Right atrium auricular region (tissue), 2 donors: ENCODE measurements around the gene DNAJB6. TPM values are rescaled to one million over a fixed set of nuclear protein-coding genes. Genes with fewer than 3 reads are reported as not detected.

Experiments used
- DNase-seq: peaks from one replicate; pipeline ENCODE4 v3.0.0-alpha.2; 2019; ENCODE audit warnings: low spot score
- H3K27ac ChIP-seq, 2 donors: fragments of 200-600 bp; sonication (generic); 1 replicate in 1 of 2; 2 replicates in 1 of 2; pipeline ENCODE4 v1.5.1; 2016 to 2019
- H3K27me3 ChIP-seq, 2 donors: fragments of 200-600 bp; sonication (generic); one replicate each; pipeline versions ENCODE4 v1.5.1 to v1.6.0; 2017 to 2019
- H3K36me3 ChIP-seq: fragments of 200-600 bp; sonication (generic); one replicate; pipeline ENCODE4 v1.5.1; 2016
- H3K4me1 ChIP-seq, 2 donors: fragments of 200-600 bp; sonication (generic); one replicate each; pipeline versions ENCODE4 v1.5.1 to v1.6.0; 2017 to 2019
- H3K4me3 ChIP-seq, 2 donors: fragments of 200-600 bp; sonication (generic); 1 replicate in 1 of 2; 2 replicates in 1 of 2; pipeline ENCODE4 v1.5.1; 2017 to 2019; ENCODE audit warnings: mild to moderate bottlenecking in 1 of 2, moderate library complexity in 1 of 2
- H3K9me3 ChIP-seq, 2 donors: fragments of 200-600 bp; sonication (generic); one replicate each; pipeline ENCODE4 v1.5.1; 2019
- total RNA-seq, 2 donors: library from RNA; depleted of rRNA; stranded (reverse); fragments of >200 nt; gene quantifications; one replicate each; pipeline ENCODE4 v1.1.0, GENCODE V29; 2016
- TF ChIP-seq, protein P1 (sequence below), 2 donors: fragments of 200-600 bp; sonication (generic); IDR thresholded peaks; one replicate each; pipeline ENCODE4 v1.5.1; 2019; ENCODE audit warnings: antibody characterized with exemption in 2 of 2

DNAJB6 gene
- total RNA-seq, 2 donors from 2014 or later = 134 to 137 TPM

DNA sequence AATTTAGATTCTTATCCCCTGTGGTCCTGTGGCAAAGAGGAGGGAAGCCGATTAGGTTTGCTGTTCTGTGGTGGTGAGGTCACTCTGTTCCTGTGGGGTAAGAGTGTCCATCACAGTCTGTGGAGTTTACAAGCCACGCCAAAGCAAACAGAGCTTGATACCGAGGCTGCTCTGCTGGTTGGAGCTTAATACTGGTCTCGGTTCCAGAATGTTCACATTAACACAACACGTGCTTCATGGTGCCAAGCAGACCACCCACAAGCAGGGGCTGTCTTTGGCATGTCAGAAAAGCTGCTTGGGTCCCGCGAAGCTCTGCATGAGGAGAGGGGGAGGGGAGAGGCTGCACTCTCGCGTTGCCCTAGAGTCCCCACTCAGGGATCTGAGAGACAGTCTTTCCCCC lies 47.5 kb downstream of the DNAJB6 start:
- no peak overlapping the region for H3K4me3 ChIP-seq
- peak overlapping the region; percentile 29 to 37 for H3K27ac ChIP-seq
- H3K36me3 ChIP-seq = peaks cover 48% of the 10 kb centered on the region
- no peaks in the 10 kb centered on the region for H3K27me3 ChIP-seq
- peaks cover 0 to 32% of the 10 kb centered on the region in 2 donors for H3K4me1 ChIP-seq
- no peak for DNase-seq
- TF ChIP-seq, protein P1, sequence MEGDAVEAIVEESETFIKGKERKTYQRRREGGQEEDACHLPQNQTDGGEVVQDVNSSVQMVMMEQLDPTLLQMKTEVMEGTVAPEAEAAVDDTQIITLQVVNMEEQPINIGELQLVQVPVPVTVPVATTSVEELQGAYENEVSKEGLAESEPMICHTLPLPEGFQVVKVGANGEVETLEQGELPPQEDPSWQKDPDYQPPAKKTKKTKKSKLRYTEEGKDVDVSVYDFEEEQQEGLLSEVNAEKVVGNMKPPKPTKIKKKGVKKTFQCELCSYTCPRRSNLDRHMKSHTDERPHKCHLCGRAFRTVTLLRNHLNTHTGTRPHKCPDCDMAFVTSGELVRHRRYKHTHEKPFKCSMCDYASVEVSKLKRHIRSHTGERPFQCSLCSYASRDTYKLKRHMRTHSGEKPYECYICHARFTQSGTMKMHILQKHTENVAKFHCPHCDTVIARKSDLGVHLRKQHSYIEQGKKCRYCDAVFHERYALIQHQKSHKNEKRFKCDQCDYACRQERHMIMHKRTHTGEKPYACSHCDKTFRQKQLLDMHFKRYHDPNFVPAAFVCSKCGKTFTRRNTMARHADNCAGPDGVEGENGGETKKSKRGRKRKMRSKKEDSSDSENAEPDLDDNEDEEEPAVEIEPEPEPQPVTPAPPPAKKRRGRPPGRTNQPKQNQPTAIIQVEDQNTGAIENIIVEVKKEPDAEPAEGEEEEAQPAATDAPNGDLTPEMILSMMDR (IDR thresholded peaks at IDR 0.05) = no peak
- H3K9me3 ChIP-seq = no peaks in the 10 kb centered on the region

DNA sequence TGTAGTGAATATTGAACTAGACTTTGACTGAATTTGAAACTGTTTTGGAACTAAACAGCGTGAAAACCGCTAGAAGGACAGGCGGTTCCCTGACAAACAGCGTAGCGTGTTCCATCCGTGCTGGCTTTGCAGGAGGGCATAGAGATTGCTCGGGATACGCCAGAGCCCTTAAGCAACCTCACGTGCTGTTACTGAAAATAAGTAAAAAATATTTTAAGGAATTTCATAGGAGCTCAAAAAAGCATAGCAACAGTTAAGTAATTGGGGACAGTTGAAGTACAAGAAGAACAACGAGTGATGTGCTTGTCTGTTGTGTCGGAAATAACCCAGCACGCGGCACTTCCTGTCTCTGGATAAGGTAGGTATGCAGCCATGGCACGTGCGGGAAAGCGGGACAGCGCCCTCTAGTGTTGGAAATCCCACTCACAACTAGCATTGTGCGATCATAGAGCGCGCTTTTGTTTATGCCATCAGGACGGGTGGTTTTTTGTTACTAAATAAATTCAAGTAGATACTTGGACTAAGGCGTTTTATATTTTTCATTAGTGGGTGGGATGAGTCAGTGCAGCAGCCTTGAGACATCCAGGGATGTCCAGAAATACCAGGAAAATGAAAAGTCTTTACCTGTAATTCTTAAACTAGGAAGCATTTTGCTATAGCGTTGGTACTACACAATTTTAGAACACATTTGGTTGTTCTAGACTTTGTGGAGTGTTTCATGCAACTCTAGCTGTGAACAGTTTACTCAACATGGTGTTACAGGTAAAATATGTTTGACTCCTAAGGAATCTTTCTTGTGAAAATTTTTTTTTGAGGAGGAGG lies 50.4 kb downstream of the DNAJB6 start:
- H3K9me3 ChIP-seq = no peaks in the 10 kb centered on the region
- TF ChIP-seq, protein P1 (IDR thresholded peaks at IDR 0.05) = peak; percentile 85 to 97
- H3K27me3 ChIP-seq = no peaks in the 10 kb centered on the region
- H3K4me3 ChIP-seq = no peak overlapping the region
- peak overlapping the region; percentile 77 to 86 for H3K27ac ChIP-seq
- DNase-seq = peak; percentile 94
- H3K4me1 ChIP-seq = peaks cover 0 to 47% of the 10 kb centered on the region in 2 donors
- H3K36me3 ChIP-seq = peaks cover 66% of the 10 kb centered on the region

DNA sequence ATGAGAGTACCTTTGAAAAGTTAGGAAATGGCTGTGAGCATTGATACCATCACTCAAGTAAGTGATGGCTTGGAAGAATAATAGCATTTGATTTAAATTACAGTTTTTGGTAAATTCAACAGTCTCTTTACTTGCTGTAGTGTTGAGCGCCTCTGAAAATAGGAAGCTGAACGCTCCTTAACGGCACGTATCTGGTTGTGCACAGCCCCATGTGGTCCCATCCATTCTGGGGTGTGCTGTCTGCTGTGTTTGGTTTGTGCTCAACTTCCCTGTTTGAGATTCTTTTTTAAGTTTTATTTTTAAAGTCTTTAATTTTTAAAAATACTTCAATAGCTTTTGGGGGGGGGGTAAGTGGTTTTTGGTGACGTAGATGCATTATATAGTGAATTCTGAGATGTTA lies 51.5 kb downstream of the DNAJB6 start:
- H3K9me3 ChIP-seq = no peaks in the 10 kb centered on the region
- TF ChIP-seq, protein P1 (IDR thresholded peaks at IDR 0.05) = no peak
- H3K27ac ChIP-seq = peak overlapping the region in 1 of 2 donors; percentile 86
- H3K27me3 ChIP-seq = no peaks in the 10 kb centered on the region
- H3K4me1 ChIP-seq = peaks cover 0 to 54% of the 10 kb centered on the region in 2 donors
- no peak for DNase-seq
- peaks cover 55% of the 10 kb centered on the region for H3K36me3 ChIP-seq
- no peak overlapping the region for H3K4me3 ChIP-seq

DNA sequence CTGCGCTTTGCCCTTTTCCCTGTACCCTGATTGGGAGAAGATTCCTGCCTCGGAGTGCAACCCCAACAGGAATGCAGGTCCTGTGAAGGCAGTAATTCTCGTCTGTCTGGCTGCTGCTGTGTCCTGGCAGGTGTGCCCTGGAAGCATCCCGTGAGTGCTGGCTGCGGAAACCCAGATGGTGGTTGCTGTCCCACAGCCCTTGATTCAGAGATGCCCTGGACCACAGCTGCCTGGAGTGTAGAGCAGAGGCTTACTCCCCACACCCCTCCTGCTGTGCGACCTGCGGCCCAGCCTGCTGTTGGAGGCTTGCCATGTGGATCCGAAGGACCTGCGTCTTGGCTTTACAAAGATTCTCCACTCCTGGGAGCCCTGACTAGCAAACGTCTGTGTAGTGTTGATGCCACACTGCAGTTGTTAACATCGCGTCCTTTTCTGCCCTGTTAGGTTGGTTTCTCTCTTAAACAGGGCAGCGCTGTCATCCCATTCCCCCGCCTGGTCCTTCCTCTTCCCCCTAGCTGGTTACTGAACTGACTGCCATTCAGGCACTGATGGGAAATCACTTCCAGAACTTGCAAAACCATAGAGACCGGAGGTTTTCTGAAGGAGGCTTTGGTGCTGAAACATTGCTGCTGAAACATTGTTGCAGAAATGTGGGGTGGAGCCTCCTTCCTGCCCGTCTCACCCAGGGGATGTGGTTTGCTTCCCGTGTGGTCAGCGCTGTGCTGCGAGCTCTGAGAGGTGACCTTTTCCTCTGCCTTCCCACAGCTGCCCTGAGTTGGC lies 53.3 kb downstream of the DNAJB6 start:
- Histone ChIP-seq H3K4me1 (peaks cover 0 to 52% of the 10 kb centered on the region in 2 donors), H3K27me3 (no peaks in the 10 kb centered on the region), H3K27ac (peak overlapping the region; percentile 55 to 65), H3K9me3 (no peaks in the 10 kb centered on the region), H3K4me3 (no peak overlapping the region), H3K36me3 (peaks cover 37% of the 10 kb centered on the region)
- no peak for DNase-seq
- TF ChIP-seq, protein P1 (IDR thresholded peaks at IDR 0.05) = no peak

DNA sequence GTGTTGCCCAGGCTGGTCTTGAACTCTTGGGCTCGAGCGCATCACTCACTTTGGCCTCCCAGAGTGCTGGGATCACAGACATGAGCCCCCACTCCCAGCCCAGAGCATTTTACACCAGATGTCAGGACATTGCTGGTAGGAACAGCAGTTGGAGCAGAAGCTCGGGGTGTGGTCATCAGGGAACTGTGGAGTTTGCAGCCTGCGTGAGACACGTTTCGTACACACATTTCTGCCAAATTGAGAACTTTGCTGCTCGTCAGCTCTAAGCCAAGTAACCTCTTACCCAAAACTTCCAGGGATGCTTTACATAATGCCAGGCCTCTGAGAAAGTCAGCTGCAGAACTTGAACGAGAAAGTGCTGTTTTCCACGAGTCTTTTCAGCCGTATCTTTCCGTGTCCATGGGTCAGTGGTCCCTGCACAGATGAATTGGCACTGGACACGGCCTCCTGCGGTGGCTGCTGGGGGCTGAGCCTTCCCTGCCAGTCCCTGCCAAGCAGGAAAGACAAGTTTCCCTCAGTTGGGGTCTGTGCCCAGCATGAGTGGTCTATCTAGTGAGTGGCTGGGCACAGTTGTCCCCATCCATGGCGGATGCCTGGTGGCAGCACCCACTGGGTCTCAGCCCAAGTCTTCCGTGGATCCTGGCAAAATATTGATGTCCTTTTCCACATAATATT lies 54.4 kb downstream of the DNAJB6 start:
- no peaks in the 10 kb centered on the region for H3K27me3 ChIP-seq
- TF ChIP-seq, protein P1 (IDR thresholded peaks at IDR 0.05) = no peak
- H3K36me3 ChIP-seq = peaks cover 31% of the 10 kb centered on the region
- no peak overlapping the region for H3K4me3 ChIP-seq
- DNase-seq = no peak
- H3K4me1 ChIP-seq = peaks cover 0 to 57% of the 10 kb centered on the region in 2 donors
- H3K27ac ChIP-seq = peak overlapping the region; percentile 55 to 65
- H3K9me3 ChIP-seq = no peaks in the 10 kb centered on the region
